IMR-90 (cell line): Measurements from ENCODE around the gene TVP23C. TPM values are rescaled to one million over a fixed set of nuclear protein-coding genes. Genes with fewer than 3 reads are reported as not detected.

ENCODE experiments used
- ATAC-seq: fragments of 200-7000 bp; cut with Tn5 transposase; 2 replicates; pipeline ENCODE4 v1.9.1; 2020; ENCODE audit warnings: low read depth, mild to moderate bottlenecking, moderate library complexity
- BruUV-seq: library from RNA; stranded (reverse); fragments of 400-500 nt; replicated peaks from 2 replicates; lab custom pipeline; 2021; lab: Mats Ljungman, UMichigan
- CTCF ChIA-PET: fragments of 300-600 bp; formaldehyde crosslinking; extraction: SDS; loops from one replicate; lab custom pipeline; 2021; ENCODE audit warnings: antibody characterized with exemption; lab: Yijun Ruan, JAX
- POLR2A ChIA-PET: fragments of 300-600 bp; sonication (Branson Sonifier 250); formaldehyde crosslinking; loops from one replicate; lab custom pipeline; 2022; ENCODE audit warnings: antibody characterized with exemption; ENCODE audit not compliant: unreplicated experiment; lab: Charles Lee
- DNase-seq: peaks from one replicate; pipeline ENCODE4 v3.0.0; 2013
- H2AFZ ChIP-seq: replicated peaks from 2 replicates; pipeline ENCODE3; 2013; ENCODE audit warnings: low read length, mild to moderate bottlenecking; ENCODE audit not compliant: poor library complexity
- H2AK5ac ChIP-seq: 2 replicates; pipeline ENCODE4 v1.6.1; 2013; ENCODE audit warnings: low read depth, low read length, inconsistent platforms
- H2AK9ac ChIP-seq: replicated peaks from 2 replicates; pipeline ENCODE3; 2013; ENCODE audit warnings: mild to moderate bottlenecking, low read depth, low read length, moderate library complexity; ENCODE audit not compliant: poor library complexity
- H2BK120ac ChIP-seq: 2 replicates; pipeline ENCODE4 v1.6.1; 2013; ENCODE audit warnings: low read depth, low read length, inconsistent platforms
- H2BK15ac ChIP-seq: 3 replicates; pipeline ENCODE4 v1.6.1; 2013; ENCODE audit warnings: low read depth, low read length, inconsistent platforms
- H2BK20ac ChIP-seq: 2 replicates; pipeline ENCODE4 v1.6.1; 2013; ENCODE audit warnings: low read depth, mild to moderate bottlenecking, inconsistent platforms, low read length, moderate library complexity
- H2BK5ac ChIP-seq: 2 replicates; pipeline ENCODE4 v1.6.1; 2013; ENCODE audit warnings: mild to moderate bottlenecking, low read depth, low read length, inconsistent platforms; ENCODE audit not compliant: poor library complexity, severe bottlenecking
- H3K14ac ChIP-seq: replicated peaks from 2 replicates; pipeline ENCODE4 v1.6.1; 2013; ENCODE audit warnings: low read depth, low read length, inconsistent platforms
- H3K18ac ChIP-seq: 2 replicates; pipeline ENCODE4 v1.6.1; 2013; ENCODE audit warnings: low read depth, low read length, control low read depth
- H3K23ac ChIP-seq: 2 replicates; pipeline ENCODE4 v1.6.1; 2013; ENCODE audit warnings: low read depth, low read length, inconsistent platforms
- H3K27ac ChIP-seq: 2 replicates; pipeline ENCODE4 v1.5.1; 2013; ENCODE audit warnings: mild to moderate bottlenecking, control low read depth, low read length; ENCODE audit not compliant: insufficient read depth
- H3K27me3 ChIP-seq: 2 replicates; pipeline ENCODE4 v1.6.1; 2013; ENCODE audit warnings: low read length; ENCODE audit not compliant: control insufficient read depth, insufficient read depth
- H3K36me3 ChIP-seq: 2 replicates; pipeline ENCODE4 v1.6.1; 2013; ENCODE audit warnings: low read length, mixed read lengths; ENCODE audit not compliant: control insufficient read depth, insufficient read depth
- H3K4ac ChIP-seq: 2 replicates; pipeline ENCODE4 v1.6.1; 2013; ENCODE audit warnings: low read depth, low read length, inconsistent platforms
- H3K4me1 ChIP-seq: 2 replicates; pipeline ENCODE4 v1.6.1; 2013; ENCODE audit warnings: low read length, mixed read lengths; ENCODE audit not compliant: control insufficient read depth, insufficient read depth
- H3K4me2 ChIP-seq: 2 replicates; pipeline ENCODE4 v1.6.1; 2013; ENCODE audit warnings: low read depth, mild to moderate bottlenecking, control low read depth, low read length, moderate library complexity
- H3K4me3 ChIP-seq: 2 replicates; pipeline ENCODE4 v1.5.1; 2013; ENCODE audit warnings: low read depth, mild to moderate bottlenecking, control low read depth, low read length, moderate library complexity; ENCODE audit not compliant: insufficient read depth
- H3K56ac ChIP-seq: 2 replicates; pipeline ENCODE4 v1.6.1; 2013; ENCODE audit warnings: low read length, inconsistent platforms; ENCODE audit not compliant: insufficient read depth; ENCODE audit errors: extremely low read depth
- H3K79me1 ChIP-seq, 2 experiments: 2 replicates each; pipeline ENCODE4 v1.6.1; 2013; ENCODE audit warnings: low read length in 2 of 2, inconsistent platforms in 1 of 2, low read depth in 1 of 2
- H3K9ac ChIP-seq: 2 replicates; pipeline ENCODE4 v1.6.1; 2013; ENCODE audit warnings: low read depth, low read length, control low read depth
- H3K9me1 ChIP-seq: 2 replicates; pipeline ENCODE4 v1.6.1; 2013; ENCODE audit warnings: low read length, inconsistent platforms; ENCODE audit not compliant: insufficient read depth
- H3K9me3 ChIP-seq: 2 replicates; pipeline ENCODE4 v1.6.1; 2013; ENCODE audit warnings: low read length; ENCODE audit not compliant: control insufficient read depth, insufficient read depth
- H4K20me1 ChIP-seq: 2 replicates; pipeline ENCODE4 v1.6.1; 2013; ENCODE audit warnings: low read length, inconsistent platforms; ENCODE audit not compliant: insufficient read depth
- H4K5ac ChIP-seq: 2 replicates; pipeline ENCODE4 v1.6.1; 2013; ENCODE audit warnings: mild to moderate bottlenecking, low read depth, low read length, control low read depth
- H4K8ac ChIP-seq, 2 experiments: 2 replicates each; pipeline ENCODE4 v1.6.1; 2013; ENCODE audit warnings: low read depth in 2 of 2, low read length in 2 of 2, control low read depth in 1 of 2, inconsistent platforms in 1 of 2
- H4K91ac ChIP-seq: 2 replicates; pipeline ENCODE4 v1.6.1; 2013; ENCODE audit warnings: low read depth, low read length, inconsistent platforms; ENCODE audit not compliant: insufficient read depth
- BHLHE40 ChIP-seq: fragments of 150-350 bp; IDR thresholded peaks from 2 replicates; pipeline ENCODE4 v1.6.1; 2016; ENCODE audit warnings: mild to moderate bottlenecking, low read depth, low read length
- CEBPB ChIP-seq: IDR thresholded peaks from 2 replicates; pipeline ENCODE4 v1.6.1; 2012; ENCODE audit warnings: low read depth, low read length, improper control_type of control experiment
- CHD1 ChIP-seq: IDR thresholded peaks from 2 replicates; pipeline ENCODE4 v1.6.1; 2012; ENCODE audit warnings: low read depth, low read length, improper control_type of control experiment
- CTCF ChIP-seq: conservative IDR thresholded peaks from 2 replicates; pipeline ENCODE4 v1.5.1; 2012; ENCODE audit warnings: mild to moderate bottlenecking, low read depth, low read length, improper control_type of control experiment
- ELK1 ChIP-seq: fragments of 150-350 bp; IDR thresholded peaks from 2 replicates; pipeline ENCODE4 v1.6.1; 2016; ENCODE audit warnings: low read depth, mild to moderate bottlenecking, low read length, moderate library complexity, borderline replicate concordance
- FOS ChIP-seq: fragments of 150-350 bp; IDR thresholded peaks from 2 replicates; pipeline ENCODE4 v1.6.1; 2016; ENCODE audit warnings: low read depth, low read length
- MAFK ChIP-seq: IDR thresholded peaks from 2 replicates; pipeline ENCODE4 v1.6.1; 2012; ENCODE audit warnings: low read depth, low read length, improper control_type of control experiment
- MAZ ChIP-seq: IDR thresholded peaks from 2 replicates; pipeline ENCODE4 v1.6.1; 2012; ENCODE audit warnings: low read depth, mild to moderate bottlenecking, low read length, improper control_type of control experiment, moderate library complexity, borderline replicate concordance
- MXI1 ChIP-seq: IDR thresholded peaks from 2 replicates; pipeline ENCODE4 v1.6.1; 2012; ENCODE audit warnings: low read depth, mild to moderate bottlenecking, low read length, moderate library complexity, borderline replicate concordance
- NFE2L2 ChIP-seq: fragments of 150-350 bp; IDR thresholded peaks from 2 replicates; pipeline ENCODE4 v1.6.1; 2016; ENCODE audit warnings: low read depth, mild to moderate bottlenecking, low read length
- POLR2A ChIP-seq: IDR thresholded peaks from 2 replicates; pipeline ENCODE4 v1.6.1; 2012; ENCODE audit warnings: mild to moderate bottlenecking, low read depth, low read length
- RAD21 ChIP-seq: IDR thresholded peaks from 2 replicates; pipeline ENCODE4 v1.6.1; 2012; ENCODE audit warnings: low read length, improper control_type of control experiment
- RCOR1 ChIP-seq: IDR thresholded peaks from 2 replicates; pipeline ENCODE4 v1.6.1; 2012; ENCODE audit warnings: mild to moderate bottlenecking, low read length, improper control_type of control experiment; ENCODE audit not compliant: insufficient replicate concordance
- RFX5 ChIP-seq: IDR thresholded peaks from 2 replicates; pipeline ENCODE4 v1.8.0; 2012; ENCODE audit warnings: low read depth, mild to moderate bottlenecking, low read length, moderate library complexity
- SMC3 ChIP-seq: fragments of 150-350 bp; IDR thresholded peaks from 2 replicates; pipeline ENCODE4 v1.6.1; 2016; ENCODE audit warnings: low read depth, mild to moderate bottlenecking, antibody characterized with exemption, low read length, moderate library complexity
- USF2 ChIP-seq: fragments of 150-350 bp; IDR thresholded peaks from 2 replicates; pipeline ENCODE4 v1.6.1; 2017; ENCODE audit warnings: mild to moderate bottlenecking, antibody characterized with exemption, low read length, low read depth
- dilution Hi-C: fragments of 300-500 bp; cut with HindIII; formaldehyde crosslinking; loops from one replicate; pipeline ENCODE4 v1.14.3; 2018; ENCODE audit warnings: low sequenced_read_pairs; ENCODE audit not compliant: unreplicated experiment
- in situ Hi-C: fragments of 300-500 bp; cut with MboI; formaldehyde crosslinking; loops from 3 replicates; pipeline ENCODE4 v1.14.3; 2019; ENCODE audit warnings: low sequenced_read_pairs, inconsistent platforms, mixed read lengths
- intact Hi-C: fragments of 100-400 bp; cut with micrococcal nuclease; formaldehyde crosslinking; loops from 2 replicates; pipeline ENCODE4 v1.10.0; 2022
- polyA plus RNA-seq, 3 experiments: library from polyadenylated mRNA; depleted of rRNA; stranded (reverse); fragments of >200 nt; gene quantifications; 2 replicates each; pipeline ENCODE4 v1.2.3, GENCODE V29; 2012; ENCODE audit warnings: low replicate concordance in 1 of 3
- total RNA-seq: library from RNA; depleted of rRNA; stranded (reverse); fragments of >200 nt; gene quantifications from 2 replicates; pipeline ENCODE4 v1.2.3, GENCODE V29; 2012

Gene TVP23C
- total and polyA plus RNA-seq, 2 of the 4 experiments (the other 2 are of a cell fraction) = 7.5 to 12.0 TPM

GRCh38 chr17:15494821-15495220 lies 68.5 kb downstream of the TVP23C start:
- peaks cover 4% of the 10 kb centered on the region for H3K4me1 ChIP-seq
- H4K20me1 ChIP-seq = no peaks in the 10 kb centered on the region
- CTCF ChIA-PET = no interaction called here
- ATAC-seq (no peak), DNase-seq (no peak)
- H2BK20ac ChIP-seq = no peak overlapping the region
- H3K4me3 ChIP-seq = no peak overlapping the region
- H4K91ac ChIP-seq = no peak overlapping the region
- no TSS peak for BruUV-seq
- H3K4ac ChIP-seq = no peak overlapping the region
- H4K8ac ChIP-seq = no peak overlapping the region
- H3K23ac ChIP-seq = no peak overlapping the region
- H2AFZ ChIP-seq = no peak overlapping the region
- no peak overlapping the region for H3K27ac ChIP-seq
- H2AK9ac ChIP-seq = no peak overlapping the region
- H3K9me3 ChIP-seq = no peaks in the 10 kb centered on the region
- intact Hi-C loops = no loop called here
- no peak overlapping the region for H4K5ac ChIP-seq
- H3K56ac ChIP-seq = no peak overlapping the region
- no peak overlapping the region for H3K4me2 ChIP-seq
- dilution Hi-C loops = no loop called here
- POLR2A ChIA-PET = no interaction called here
- H3K14ac ChIP-seq = no peak overlapping the region
- no peaks in the 10 kb centered on the region for H3K27me3 ChIP-seq
- no peak overlapping the region for H2AK5ac ChIP-seq
- H3K79me1 ChIP-seq = peaks cover 0 to 4% of the 10 kb centered on the region in 2 experiments; a peak in 1 of 4 replicates
- peaks cover 17% of the 10 kb centered on the region for H3K9me1 ChIP-seq
- no peak overlapping the region for H2BK120ac ChIP-seq
- TF ChIP-seq USF2 (no peak), CEBPB (no peak), BHLHE40 (no peak), ELK1 (no peak), RCOR1 (no peak), MAZ (no peak), MXI1 (no peak), POLR2A (no peak), CHD1 (no peak), NFE2L2 (no peak), SMC3 (no peak), RAD21 (no peak), MAFK (no peak), FOS (no peak), CTCF (no peak), RFX5 (no peak)
- H3K18ac ChIP-seq = no peak overlapping the region
- H2BK15ac ChIP-seq = no peak overlapping the region
- no peak overlapping the region for H2BK5ac ChIP-seq
- no peak overlapping the region for H3K9ac ChIP-seq
- in situ Hi-C loops = no loop called here
- peaks cover 8% of the 10 kb centered on the region for H3K36me3 ChIP-seq
